SU-DHL-6 (cell line): Measurements from ENCODE around the gene ACTN4.

ENCODE experiments used
- H2AFZ ChIP-seq: fragments of 200-600 bp; sonication (generic); 2 replicates; pipeline ENCODE4 v1.6.1; 2014; ENCODE audit warnings: low read depth, mild to moderate bottlenecking, moderate library complexity, mixed read lengths, antibody characterized with exemption, low read length; ENCODE audit not compliant: severe bottlenecking
- H3F3A ChIP-seq: fragments of 200-600 bp; shearing (Covaris generic); 2 replicates; pipeline ENCODE4 v1.6.0; 2016; ENCODE audit warnings: antibody characterized with exemption, mild to moderate bottlenecking; ENCODE audit not compliant: insufficient read depth
- H3K27ac ChIP-seq: fragments of 200-600 bp; sonication (generic); 2 replicates; pipeline ENCODE4 v1.5.1; 2016; ENCODE audit warnings: low read depth, mild to moderate bottlenecking, low read length, moderate library complexity, mixed read lengths
- H3K27me3 ChIP-seq: fragments of 200-600 bp; sonication (generic), shearing (Covaris generic); 2 replicates; pipeline ENCODE4 v1.6.0; 2014; ENCODE audit warnings: mild to moderate bottlenecking, low read length
- H3K36me3 ChIP-seq: fragments of 200-600 bp; sonication (generic); 2 replicates; pipeline ENCODE4 v1.6.1; 2014; ENCODE audit warnings: mild to moderate bottlenecking, low read length, mixed read lengths
- H3K4me2 ChIP-seq: fragments of 300-600, 200-600 bp; shearing (Covaris generic), sonication (generic); 2 replicates; pipeline ENCODE4 v1.6.0; 2014; ENCODE audit warnings: low read length, low read depth, mild to moderate bottlenecking; ENCODE audit not compliant: poor library complexity, severe bottlenecking
- H3K4me3 ChIP-seq: fragments of 200-600 bp; sonication (generic); 2 replicates; pipeline ENCODE4 v1.5.1; 2014; ENCODE audit warnings: antibody characterized with exemption, low read length, mild to moderate bottlenecking, mixed read lengths; ENCODE audit not compliant: insufficient read depth, poor library complexity, severe bottlenecking
- H3K79me2 ChIP-seq: fragments of 200-600 bp; sonication (generic); 2 replicates; pipeline ENCODE4 v1.6.1; 2014; ENCODE audit warnings: mild to moderate bottlenecking, low read length, moderate library complexity; ENCODE audit not compliant: insufficient read depth
- H3K9ac ChIP-seq: fragments of 200-600 bp; sonication (generic); 2 replicates; pipeline ENCODE4 v1.7.0; 2014; ENCODE audit warnings: mild to moderate bottlenecking, low read length
- H3K9me2 ChIP-seq: fragments of 200-600 bp; sonication (generic); replicated peaks from 2 replicates; pipeline ENCODE4 v1.6.1; 2014; ENCODE audit warnings: low read length; ENCODE audit not compliant: insufficient read depth
- H3K9me3 ChIP-seq: fragments of 200-600 bp; sonication (generic); 2 replicates; pipeline ENCODE4 v1.6.1; 2014; ENCODE audit warnings: low read length, mixed read lengths; ENCODE audit not compliant: insufficient read depth
- H4K20me1 ChIP-seq: fragments of 200-600 bp; sonication (generic); 2 replicates; pipeline ENCODE4 v1.6.1; 2014; ENCODE audit warnings: low read depth, mild to moderate bottlenecking, antibody characterized with exemption, low read length, moderate library complexity, mixed read lengths
- EZH2phosphoT487 ChIP-seq: fragments of 200-600 bp; sonication (generic), shearing (Covaris generic); conservative IDR thresholded peaks from 2 replicates; pipeline ENCODE4 v1.6.1; 2018; ENCODE audit warnings: mild to moderate bottlenecking, antibody characterized with exemption, low read length, moderate library complexity, mixed read lengths
- TF ChIP-seq, protein P1 (sequence below): fragments of 200-600 bp; sonication (generic); IDR thresholded peaks from one replicate; pipeline ENCODE4 v1.5.1; 2017; ENCODE audit warnings: antibody characterized with exemption, mild to moderate bottlenecking, low read length, moderate library complexity; ENCODE audit not compliant: insufficient read depth, poor library complexity, severe bottlenecking

ACTN4 gene

GRCh38 chr19:38665219-38665931, 17.9 kb downstream of the ACTN4 start:
- Histone ChIP-seq H3K9me3 (no peaks in the 10 kb centered on the region), H4K20me1 (peaks cover 4% of the 10 kb centered on the region; the same call in 1 of the 2 replicates), H3K4me3 (no peak overlapping the region), H3F3A (no peaks in the 10 kb centered on the region), H3K27me3 (no peaks in the 10 kb centered on the region), H3K27ac (no peak overlapping the region), H2AFZ (no peak overlapping the region), H3K36me3 (no peaks in the 10 kb centered on the region; the same call in 1 of the 2 replicates), H3K4me2 (no peak overlapping the region), H3K9ac (no peak overlapping the region), H3K79me2 (peaks cover 96% of the 10 kb centered on the region), H3K9me2 (no peaks in the 10 kb centered on the region)
- TF ChIP-seq, protein P1, sequence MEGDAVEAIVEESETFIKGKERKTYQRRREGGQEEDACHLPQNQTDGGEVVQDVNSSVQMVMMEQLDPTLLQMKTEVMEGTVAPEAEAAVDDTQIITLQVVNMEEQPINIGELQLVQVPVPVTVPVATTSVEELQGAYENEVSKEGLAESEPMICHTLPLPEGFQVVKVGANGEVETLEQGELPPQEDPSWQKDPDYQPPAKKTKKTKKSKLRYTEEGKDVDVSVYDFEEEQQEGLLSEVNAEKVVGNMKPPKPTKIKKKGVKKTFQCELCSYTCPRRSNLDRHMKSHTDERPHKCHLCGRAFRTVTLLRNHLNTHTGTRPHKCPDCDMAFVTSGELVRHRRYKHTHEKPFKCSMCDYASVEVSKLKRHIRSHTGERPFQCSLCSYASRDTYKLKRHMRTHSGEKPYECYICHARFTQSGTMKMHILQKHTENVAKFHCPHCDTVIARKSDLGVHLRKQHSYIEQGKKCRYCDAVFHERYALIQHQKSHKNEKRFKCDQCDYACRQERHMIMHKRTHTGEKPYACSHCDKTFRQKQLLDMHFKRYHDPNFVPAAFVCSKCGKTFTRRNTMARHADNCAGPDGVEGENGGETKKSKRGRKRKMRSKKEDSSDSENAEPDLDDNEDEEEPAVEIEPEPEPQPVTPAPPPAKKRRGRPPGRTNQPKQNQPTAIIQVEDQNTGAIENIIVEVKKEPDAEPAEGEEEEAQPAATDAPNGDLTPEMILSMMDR, result no peak
- TF ChIP-seq EZH2phosphoT487, result no peak

GRCh38 chr19:38665950-38666662, 18.7 kb downstream of the ACTN4 start:
- Histone ChIP-seq H3K4me3 (no peak overlapping the region), H3K27me3 (no peaks in the 10 kb centered on the region), H3K79me2 (peaks cover 95% of the 10 kb centered on the region), H3K9me3 (no peaks in the 10 kb centered on the region), H3K27ac (no peak overlapping the region), H3F3A (no peaks in the 10 kb centered on the region), H3K9me2 (no peaks in the 10 kb centered on the region), H3K36me3 (no peaks in the 10 kb centered on the region; the same call in 1 of the 2 replicates), H4K20me1 (peaks cover 4% of the 10 kb centered on the region; the same call in 1 of the 2 replicates), H2AFZ (no peak overlapping the region), H3K4me2 (no peak overlapping the region), H3K9ac (no peak overlapping the region)
- TF ChIP-seq, protein P1, result no peak
- no peak for TF ChIP-seq EZH2phosphoT487

DNA sequence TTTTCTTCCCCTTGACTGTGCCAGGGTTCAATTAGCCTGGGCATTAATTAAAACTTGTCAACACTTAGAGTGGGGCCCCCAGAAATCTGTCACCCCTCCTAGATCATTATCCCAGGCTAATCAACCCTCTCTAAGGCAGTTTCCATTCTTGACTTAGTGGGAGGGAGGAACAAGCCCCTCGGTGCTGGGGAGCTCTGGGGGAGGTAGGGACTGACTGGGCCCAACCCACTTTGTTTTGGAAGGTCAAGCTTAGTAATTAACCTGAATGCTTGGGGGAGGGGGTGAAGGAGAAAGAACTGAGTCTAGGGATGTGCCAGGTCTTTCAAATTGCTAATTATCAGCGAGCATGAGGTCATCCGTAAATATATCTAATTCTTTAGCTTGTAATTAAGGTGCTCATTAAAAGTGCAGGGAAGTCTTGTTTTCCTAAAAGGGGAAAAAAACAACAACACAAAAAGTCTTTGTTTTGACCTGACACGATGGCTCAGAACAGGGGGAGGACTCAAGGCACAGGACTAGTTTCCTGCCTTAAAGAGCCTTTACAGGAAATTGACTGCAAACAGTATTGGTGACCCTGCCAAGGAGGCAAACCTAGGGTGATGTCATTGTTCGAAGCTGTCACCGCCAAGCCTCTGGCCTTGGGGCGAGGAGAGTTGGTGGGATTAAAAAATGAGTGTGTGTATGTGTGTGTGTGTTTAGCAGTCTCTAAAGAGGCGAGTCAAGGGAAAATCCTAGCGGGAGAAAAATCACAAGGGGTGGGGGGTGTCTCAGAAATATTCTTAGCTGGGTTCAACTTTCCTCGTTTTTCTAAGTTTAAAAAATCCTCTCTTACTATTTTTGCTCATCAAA, 19.4 kb downstream of the ACTN4 start:
- Histone ChIP-seq H3K27me3 (no peaks in the 10 kb centered on the region), H3K4me2 (no peak overlapping the region), H3K9ac (no peak overlapping the region), H2AFZ (no peak overlapping the region), H3F3A (no peaks in the 10 kb centered on the region), H3K36me3 (no peaks in the 10 kb centered on the region; the same call in 1 of the 2 replicates), H3K9me3 (no peaks in the 10 kb centered on the region), H3K9me2 (no peaks in the 10 kb centered on the region), H3K79me2 (peaks cover 96% of the 10 kb centered on the region), H4K20me1 (peaks cover 4% of the 10 kb centered on the region; the same call in 1 of the 2 replicates), H3K4me3 (no peak overlapping the region), H3K27ac (no peak overlapping the region)
- TF ChIP-seq, protein P1, result no peak
- TF ChIP-seq EZH2phosphoT487, result no peak
